ENCODE results near the gene SLC1A5. TPM values are rescaled to one million over a fixed set of nuclear protein-coding genes. Genes with fewer than 3 reads are reported as not detected.

The SLC1A5 gene
- total and polyA plus RNA-seq, 2 experiments from 2014 or later: 367 to 456 TPM

GRCh38 chr19:46815833-46816627 lies 27.6 kb upstream of the SLC1A5 start:
- no peak overlapping the region for H3K27ac ChIP-seq
- 63 to 67% methylated on average over 17 of the region's 18 CpGs for WGBS, 2 experiments (ENCODE audit: low coverage in 1 of 2, low lambda C conversion rate in 2 of 2, missing lambda C conversion rate in 2 of 2)
- no peaks in the 10 kb centered on the region for H3F3A ChIP-seq (ENCODE audit: insufficient read depth)
- H2AFZ ChIP-seq: no peak overlapping the region
- no peak overlapping the region for H3K4me2 ChIP-seq (ENCODE audit: unreplicated experiment)
- no peak for TF ChIP-seq EZH2 (IDR thresholded peaks at IDR 0.05; ENCODE audit: insufficient read depth, poor library complexity, severe bottlenecking)
- no peak for TF ChIP-seq EZH2phosphoT487 (IDR thresholded peaks at IDR 0.05; ENCODE audit: insufficient read depth, low read depth)
- no peaks in the 10 kb centered on the region for H3K27me3 ChIP-seq (replicated peaks; ENCODE audit: insufficient read depth)
- H3K9me2 ChIP-seq (ENCODE audit: insufficient read depth): no peaks in the 10 kb centered on the region
- no peaks in the 10 kb centered on the region for H4K20me1 ChIP-seq (ENCODE audit: insufficient read depth)
- H3K79me2 ChIP-seq (ENCODE audit: insufficient read depth): no peaks in the 10 kb centered on the region
- H3K4me1 ChIP-seq (ENCODE audit: insufficient read depth): no peaks in the 10 kb centered on the region
- in situ Hi-C loops (cut with MboI): no loop called here
- no peak overlapping the region for H3K9ac ChIP-seq
- no peak for DNase-seq
- no peak overlapping the region for H3K4me3 ChIP-seq
- no peaks in the 10 kb centered on the region for H3K36me3 ChIP-seq (ENCODE audit: low read depth)
- no peaks in the 10 kb centered on the region for H3K9me3 ChIP-seq (ENCODE audit: low read depth)

GRCh38 chr19:46813839-46814358 lies 25.5 kb upstream of the SLC1A5 start:
- DNase-seq: no peak
- no peaks in the 10 kb centered on the region for H3K9me2 ChIP-seq (ENCODE audit: insufficient read depth)
- no peak for TF ChIP-seq EZH2phosphoT487 (IDR thresholded peaks at IDR 0.05; ENCODE audit: insufficient read depth, low read depth)
- no peak for TF ChIP-seq EZH2 (IDR thresholded peaks at IDR 0.05; ENCODE audit: insufficient read depth, poor library complexity, severe bottlenecking)
- H3F3A ChIP-seq (ENCODE audit: insufficient read depth): no peaks in the 10 kb centered on the region
- in situ Hi-C loops (cut with MboI): no loop called here
- H3K9me3 ChIP-seq (ENCODE audit: low read depth): no peaks in the 10 kb centered on the region
- H3K79me2 ChIP-seq (ENCODE audit: insufficient read depth): no peaks in the 10 kb centered on the region
- H2AFZ ChIP-seq: no peak overlapping the region
- no peak overlapping the region for H3K4me3 ChIP-seq
- no peaks in the 10 kb centered on the region for H3K4me1 ChIP-seq (ENCODE audit: insufficient read depth)
- H3K9ac ChIP-seq: no peak overlapping the region
- H3K27ac ChIP-seq: no peak overlapping the region
- H4K20me1 ChIP-seq (ENCODE audit: insufficient read depth): no peaks in the 10 kb centered on the region
- 57 to 61% methylated on average over 7 of the region's 7 CpGs for WGBS, 2 experiments (ENCODE audit: low coverage in 1 of 2, low lambda C conversion rate in 2 of 2, missing lambda C conversion rate in 2 of 2)
- H3K4me2 ChIP-seq (ENCODE audit: unreplicated experiment): no peak overlapping the region
- no peaks in the 10 kb centered on the region for H3K36me3 ChIP-seq (ENCODE audit: low read depth)
- no peaks in the 10 kb centered on the region for H3K27me3 ChIP-seq (replicated peaks; ENCODE audit: insufficient read depth)

- no peaks in the 10 kb centered on the region for H3K79me2 ChIP-seq (ENCODE audit: insufficient read depth)
- in situ Hi-C loops (cut with MboI): no loop called here
- no peak overlapping the region for H3K4me3 ChIP-seq
- DNase-seq: no peak
- TF ChIP-seq EZH2phosphoT487 (IDR thresholded peaks at IDR 0.05; ENCODE audit: insufficient read depth, low read depth): no peak
- no peak for TF ChIP-seq EZH2 (IDR thresholded peaks at IDR 0.05; ENCODE audit: insufficient read depth, poor library complexity, severe bottlenecking)
- WGBS, 2 experiments (ENCODE audit: low coverage in 1 of 2, low lambda C conversion rate in 2 of 2, missing lambda C conversion rate in 2 of 2): 73 to 74% methylated on average over 23 to 24 of the region's 24 CpGs
- H4K20me1 ChIP-seq (ENCODE audit: insufficient read depth): no peaks in the 10 kb centered on the region
- H3K27me3 ChIP-seq (replicated peaks; ENCODE audit: insufficient read depth): no peaks in the 10 kb centered on the region
- no peaks in the 10 kb centered on the region for H3K36me3 ChIP-seq (ENCODE audit: low read depth)
- H3K9me2 ChIP-seq (ENCODE audit: insufficient read depth): no peaks in the 10 kb centered on the region
- H3K4me1 ChIP-seq (ENCODE audit: insufficient read depth): no peaks in the 10 kb centered on the region
- H3K27ac ChIP-seq: no peak overlapping the region
- H3K9ac ChIP-seq: no peak overlapping the region
- H2AFZ ChIP-seq: no peak overlapping the region
- no peak overlapping the region for H3K4me2 ChIP-seq (ENCODE audit: unreplicated experiment)
- no peaks in the 10 kb centered on the region for H3F3A ChIP-seq (ENCODE audit: insufficient read depth)
- H3K9me3 ChIP-seq (ENCODE audit: low read depth): no peaks in the 10 kb centered on the region
Measured at GRCh38 chr19:46812977-46813838, 24.8 kb upstream of the SLC1A5 start.

- Histone ChIP-seq H3K27ac (no peak overlapping the region), H3K9me2 (ENCODE audit: insufficient read depth) (no peaks in the 10 kb centered on the region), H3K9ac (no peak overlapping the region), H3F3A (ENCODE audit: insufficient read depth) (no peaks in the 10 kb centered on the region), H4K20me1 (ENCODE audit: insufficient read depth) (no peaks in the 10 kb centered on the region), H3K9me3 (ENCODE audit: low read depth) (no peaks in the 10 kb centered on the region), H3K4me1 (ENCODE audit: insufficient read depth) (no peaks in the 10 kb centered on the region), H3K4me3 (no peak overlapping the region), H3K36me3 (ENCODE audit: low read depth) (no peaks in the 10 kb centered on the region), H3K27me3 (replicated peaks; ENCODE audit: insufficient read depth) (no peaks in the 10 kb centered on the region), H2AFZ (no peak overlapping the region), H3K79me2 (ENCODE audit: insufficient read depth) (no peaks in the 10 kb centered on the region), H3K4me2 (ENCODE audit: unreplicated experiment) (no peak overlapping the region)
- DNase-seq: no peak
- no peak for TF ChIP-seq EZH2 (IDR thresholded peaks at IDR 0.05; ENCODE audit: insufficient read depth, poor library complexity, severe bottlenecking)
- no peak for TF ChIP-seq EZH2phosphoT487 (IDR thresholded peaks at IDR 0.05; ENCODE audit: insufficient read depth, low read depth)
- WGBS, 2 experiments (ENCODE audit: low coverage in 1 of 2, low lambda C conversion rate in 2 of 2, missing lambda C conversion rate in 2 of 2): 93 to 94% methylated on average over 13 of the region's 13 CpGs
- in situ Hi-C loops (cut with MboI): no loop called here
Measured at GRCh38 chr19:46809534-46810272, 21.3 kb upstream of the SLC1A5 start.

Data from GM23248 (cell line).